HG03039 (cell line): Measurements from ENCODE around the gene C4BPA.

Experiments used
- ATAC-seq: cut with Tn5 transposase; IDR thresholded peaks from one replicate; pipeline ENCODE4 v1.9.1; 2021; ENCODE audit warnings: mild to moderate bottlenecking, moderate library complexity; ENCODE audit not compliant: unreplicated experiment

C4BPA gene

DNA sequence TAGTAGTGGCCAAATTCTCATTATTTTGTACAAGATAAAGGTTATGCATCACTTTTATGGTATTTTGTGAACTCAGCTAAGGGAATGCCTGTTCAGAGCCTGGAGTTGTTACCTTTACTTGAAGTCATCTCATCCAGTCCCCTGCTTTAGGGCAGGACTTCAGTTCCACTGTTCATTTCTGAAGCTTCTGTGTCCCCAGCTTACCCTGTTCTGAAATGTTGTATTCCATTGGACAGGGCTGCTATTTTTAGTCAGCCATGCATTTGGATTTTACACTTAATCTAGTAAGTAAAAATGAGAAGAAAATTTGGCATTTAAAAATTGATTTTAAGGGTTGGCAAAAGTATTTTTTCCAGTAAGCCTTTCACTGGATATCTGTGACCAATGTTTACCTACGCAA lies 27.0 kb upstream of the C4BPA start:
- ATAC-seq = no peak

GRCh38 chr1:207077470-207078377 lies 26.3 kb upstream of the C4BPA start:
- no peak for ATAC-seq

DNA sequence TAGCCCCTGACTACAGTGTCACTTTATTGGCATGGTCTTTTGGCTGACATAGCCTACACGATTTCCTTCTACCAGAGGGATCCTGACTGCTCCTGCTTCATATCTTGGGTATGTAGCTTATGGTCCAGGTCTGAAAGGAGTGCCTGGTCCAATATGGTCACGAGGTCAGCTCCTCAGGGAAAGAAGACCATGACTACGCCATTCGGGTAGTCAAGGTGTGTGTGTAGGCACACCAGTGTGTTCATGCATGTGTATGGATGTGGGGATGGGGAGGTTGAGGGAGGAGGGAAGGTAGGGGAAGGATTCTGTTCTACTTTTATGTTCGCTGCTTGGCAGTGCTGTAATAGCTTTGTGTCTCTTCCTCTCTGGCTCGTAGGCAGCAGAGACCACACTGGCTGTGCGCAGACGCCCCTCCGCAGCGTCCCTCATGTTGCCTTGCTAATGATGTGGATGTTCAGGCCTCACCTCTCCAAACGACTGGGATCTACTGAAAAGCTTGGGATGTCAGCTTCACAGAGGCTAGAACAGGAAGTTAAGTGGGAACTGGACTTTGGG lies 25.4 kb upstream of the C4BPA start:
- ATAC-seq = no peak

DNA sequence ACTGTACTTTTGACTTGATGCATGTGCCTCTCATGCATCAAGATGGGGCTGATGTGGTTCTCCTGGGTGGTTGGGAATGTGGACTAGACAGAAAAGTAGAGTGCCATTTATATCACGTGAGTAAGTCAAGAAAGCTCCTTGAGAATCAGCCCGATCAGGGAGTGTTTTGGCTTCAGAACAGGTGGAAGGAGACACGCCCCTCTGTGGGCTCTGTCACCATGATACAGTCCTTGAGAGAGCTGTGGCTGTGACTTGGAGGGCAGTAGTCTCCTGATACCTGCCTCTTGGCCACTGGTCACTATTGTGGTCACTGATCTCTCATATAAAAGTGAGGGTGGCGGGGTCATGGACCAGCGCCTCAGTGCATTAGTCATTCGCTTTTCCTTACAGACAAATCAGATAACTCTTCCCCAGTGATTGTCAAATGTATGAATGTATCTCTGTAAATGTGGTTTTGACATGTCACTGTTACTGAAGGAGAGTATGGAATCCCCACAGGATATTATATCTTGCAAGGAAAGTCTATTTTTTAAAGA lies 24.3 kb upstream of the C4BPA start:
- ATAC-seq = no peak

DNA sequence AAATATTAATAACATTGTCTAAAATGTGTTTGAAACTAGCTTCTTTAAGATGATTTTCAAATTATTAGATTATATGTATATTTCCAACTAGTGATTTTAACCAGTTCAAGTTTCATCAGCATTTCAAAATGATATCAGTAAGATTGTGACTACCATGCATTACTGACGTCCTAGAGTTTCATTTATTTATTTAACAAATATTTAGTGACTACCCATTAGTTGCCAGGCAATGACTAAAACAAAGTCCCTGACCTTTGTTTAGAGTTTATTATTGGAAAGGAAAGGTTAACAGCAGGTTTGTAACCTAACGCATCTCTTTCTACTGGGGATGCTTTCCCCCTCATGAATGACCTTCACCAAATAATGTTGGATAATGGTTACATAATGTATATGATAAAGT lies 22.9 kb upstream of the C4BPA start:
- no peak for ATAC-seq

GRCh38 chr1:207081806-207082205 lies 22.2 kb upstream of the C4BPA start:
- no peak for ATAC-seq

- no peak for ATAC-seq
Observed at GRCh38 chr1:207084232-207084631, 19.8 kb upstream of the C4BPA start.

DNA sequence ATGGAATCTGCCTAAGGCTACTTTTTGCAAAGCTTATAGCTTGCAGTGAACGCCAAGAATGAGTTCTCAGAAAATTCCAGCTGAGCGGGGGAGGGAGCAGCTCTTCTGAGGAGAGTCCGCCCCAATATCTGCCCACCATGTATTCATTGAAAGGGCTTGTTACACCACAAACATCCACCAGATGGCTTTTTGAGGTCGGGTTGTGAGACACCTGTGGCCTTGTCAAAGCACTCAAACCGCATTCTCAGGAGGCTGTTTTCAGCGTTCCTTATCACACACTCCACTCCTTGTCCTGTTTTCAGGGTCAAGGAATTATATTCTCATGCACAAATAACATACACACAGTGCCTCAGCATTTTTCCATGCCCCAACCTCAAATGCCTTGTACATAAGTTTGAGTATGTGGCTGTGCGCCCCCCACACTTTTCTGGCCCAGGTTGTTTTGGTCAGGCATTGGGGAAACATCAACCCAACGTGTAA lies 19.3 kb upstream of the C4BPA start:
- ATAC-seq = no peak

GRCh38 chr1:207085887-207086286 lies 18.1 kb upstream of the C4BPA start:
- ATAC-seq = no peak

DNA sequence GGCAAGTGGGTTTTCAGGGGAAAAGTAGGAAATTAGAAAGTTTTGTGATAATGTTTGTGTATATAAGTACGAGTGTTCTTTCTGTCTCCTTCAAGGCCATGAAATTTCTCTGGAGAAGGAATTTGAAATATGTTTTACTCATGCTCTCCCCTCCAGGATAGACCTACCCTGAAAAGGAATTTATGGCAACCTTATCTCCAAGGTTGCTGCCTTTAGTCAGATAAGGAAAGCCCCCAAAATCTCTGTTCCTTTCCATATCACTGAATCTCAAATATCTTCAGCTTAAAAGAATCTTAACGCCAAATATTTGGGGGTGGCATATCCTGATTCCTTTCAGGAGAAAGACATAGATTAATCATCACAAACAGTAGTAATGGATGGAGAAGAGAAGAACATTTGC lies 15.9 kb upstream of the C4BPA start:
- no peak for ATAC-seq

- no peak for ATAC-seq
Observed at GRCh38 chr1:207088701-207089626, 15.1 kb upstream of the C4BPA start, which contains the start of gene C4BPB. Gene C4BPB (plus strand): TSS chr1:207088860. CDS start chr1:207089532, 672 bp downstream.

GRCh38 chr1:207089627-207090355 lies 14.2 kb upstream of the C4BPA start:
- ATAC-seq = no peak

DNA sequence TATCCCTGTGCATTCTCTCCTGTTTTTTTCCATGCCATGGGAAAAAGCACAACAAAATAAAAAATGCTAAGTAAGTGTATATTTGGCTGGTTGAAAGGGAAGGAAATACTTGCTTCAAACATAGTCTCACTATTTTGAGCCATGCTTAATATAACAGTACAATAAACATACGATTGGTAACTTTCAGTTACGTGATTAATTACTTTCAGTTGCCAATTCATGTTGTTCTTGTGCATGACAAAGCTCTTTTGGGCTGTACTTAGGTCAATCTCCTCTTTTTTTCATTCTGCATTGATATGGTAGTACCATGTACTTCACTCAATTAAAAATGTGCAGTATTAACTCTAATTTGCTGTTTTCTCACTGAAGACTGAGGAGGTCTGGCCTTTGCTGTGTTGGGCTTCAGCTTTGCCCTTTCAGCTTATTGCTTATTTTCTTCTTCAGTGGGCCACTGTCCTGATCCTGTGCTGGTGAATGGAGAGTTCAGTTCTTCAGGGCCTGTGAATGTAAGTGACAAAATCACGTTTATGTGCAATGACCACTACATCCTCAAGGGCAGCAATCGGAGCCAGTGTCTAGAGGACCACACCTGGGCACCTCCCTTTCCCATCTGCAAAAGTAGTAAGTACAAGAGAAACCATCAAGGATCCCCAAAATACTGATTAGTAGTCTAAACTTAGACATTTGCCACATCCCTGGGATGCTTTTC lies 12.7 kb upstream of the C4BPA start:
- no peak for ATAC-seq

DNA sequence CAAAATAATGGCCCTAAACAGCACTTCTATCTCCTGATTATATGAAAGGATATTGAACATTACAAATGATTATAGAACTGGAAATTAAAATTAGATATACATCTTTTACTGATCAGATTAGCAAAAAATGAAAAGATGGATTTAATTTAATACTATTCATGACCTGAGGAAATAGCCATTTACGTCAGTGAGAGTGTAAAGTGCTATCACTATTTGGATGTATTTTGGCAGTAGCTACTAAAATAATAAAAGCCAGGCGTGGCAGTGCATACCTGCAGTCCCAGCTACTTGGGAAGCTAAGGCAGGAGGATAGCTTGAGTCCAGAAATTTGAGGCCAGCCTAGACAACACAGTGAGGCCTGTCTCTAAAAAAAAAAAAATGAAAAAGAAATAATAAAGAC lies 10.1 kb upstream of the C4BPA start:
- no peak for ATAC-seq

- ATAC-seq = peak; percentile 92
Observed at GRCh38 chr1:207097871-207098324, 6.1 kb upstream of the C4BPA start.

- no peak for ATAC-seq
Observed at GRCh38 chr1:207101720-207102119, 2.3 kb upstream of the C4BPA start.

DNA sequence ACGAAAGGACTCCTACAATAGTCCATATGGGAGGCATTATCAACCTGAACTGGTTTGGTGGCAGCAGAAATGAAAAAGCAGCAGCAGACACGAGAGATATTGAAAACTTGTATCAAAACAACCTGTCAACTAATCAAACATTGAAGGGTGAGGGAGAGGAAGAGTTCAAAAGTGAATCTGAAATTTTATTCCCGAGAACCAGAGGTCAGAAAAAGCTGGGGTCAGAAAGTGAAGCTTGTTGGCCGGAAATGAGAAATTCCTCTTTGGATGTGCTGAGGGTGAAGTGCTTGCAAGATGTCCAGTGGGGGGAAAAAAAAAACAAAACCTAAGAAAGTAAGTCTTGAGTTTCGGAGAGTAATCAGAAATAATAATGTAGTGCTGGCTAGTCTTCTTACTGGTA lies 1.9 kb upstream of the C4BPA start:
- ATAC-seq = no peak

- ATAC-seq = no peak
Observed at GRCh38 chr1:207102659-207103058, 1.4 kb upstream of the C4BPA start.

DNA sequence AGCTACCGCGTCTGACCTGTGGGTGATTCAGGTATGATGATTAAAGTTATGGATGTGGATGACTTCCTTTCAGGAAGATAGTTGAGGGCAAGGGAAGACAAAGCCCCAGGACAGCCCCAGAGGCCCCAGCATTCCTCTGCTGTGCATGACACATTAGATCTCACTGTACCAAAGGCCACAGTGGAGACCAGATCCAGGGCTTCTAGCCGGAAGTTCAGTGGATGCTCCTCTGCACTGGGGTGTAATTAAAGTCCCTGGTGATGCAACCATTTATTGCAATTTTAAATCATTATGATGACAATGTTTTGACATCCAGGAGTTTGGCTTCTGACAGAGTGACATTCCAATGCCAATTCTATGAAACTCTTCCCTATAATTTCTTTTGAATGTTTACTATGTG lies 5.0 kb downstream of the C4BPA start:
- no peak for ATAC-seq
